Esophagus (tissue), 2 donors: Measurements from ENCODE around the gene RSPH10B2. TPM values are rescaled to one million over a fixed set of nuclear protein-coding genes. Genes with fewer than 3 reads are reported as not detected.
"Not testable (repeated sequence)": the region's sequence is repeated elsewhere in the genome, so short reads cannot be mapped to it uniquely, and the experiment has no call there.

Experiments
- H3K27ac ChIP-seq, 2 donors: one replicate each; pipeline ENCODE4 v1.5.1; 2013; ENCODE audit warnings: low read depth in 2 of 2, mild to moderate bottlenecking in 2 of 2, inconsistent platforms in 1 of 2, low read length in 1 of 2, moderate library complexity in 1 of 2
- H3K27me3 ChIP-seq, 2 donors: one replicate each; pipeline ENCODE4 v1.6.1; 2013; ENCODE audit warnings: low read length in 2 of 2, control low read depth in 1 of 2, mild to moderate bottlenecking in 1 of 2; ENCODE audit not compliant: insufficient read depth in 2 of 2, control insufficient read depth in 1 of 2
- H3K36me3 ChIP-seq, 2 donors: one replicate each; pipeline ENCODE4 v1.6.1; 2013; ENCODE audit warnings: low read length in 1 of 2; ENCODE audit not compliant: control insufficient read depth in 2 of 2, insufficient read depth in 2 of 2
- H3K4me1 ChIP-seq, 2 donors: one replicate each; pipeline ENCODE4 v1.6.1; 2013; ENCODE audit warnings: low read length in 1 of 2; ENCODE audit not compliant: control insufficient read depth in 2 of 2, insufficient read depth in 2 of 2
- H3K4me3 ChIP-seq, 2 donors: one replicate each; pipeline ENCODE4 v1.5.1; 2013; ENCODE audit warnings: low read length in 2 of 2, mild to moderate bottlenecking in 2 of 2, low read depth in 1 of 2, moderate library complexity in 1 of 2
- H3K9me3 ChIP-seq, 2 donors: one replicate each; pipeline ENCODE4 v1.6.1; 2013; ENCODE audit warnings: mild to moderate bottlenecking in 2 of 2, low read depth in 1 of 2, low read length in 1 of 2, moderate library complexity in 1 of 2; ENCODE audit not compliant: control insufficient read depth in 2 of 2, insufficient read depth in 1 of 2
- WGBS, 2 donors: extraction: QIAGEN DNeasy Blood & Tissue Kit; methylation state at CpG; one replicate each; pipeline ENCODE4 v1.1.7; 2013; 5-methylcytosine and 5-hydroxymethylcytosine counted together
- polyA plus RNA-seq, 2 donors: library from polyadenylated mRNA; stranded (reverse); fragments of 200-250 nt; gene quantifications; one replicate each; pipeline ENCODE4 v1.2.3, GENCODE V29; 2013
- donor health status: healthy with polysubstance abuse.
- donor health status: Bipolar disorder and iron deficiency.

The RSPH10B2 gene
- polyA plus RNA-seq, 2 donors: 0.04 to 0.10 TPM

DNA sequence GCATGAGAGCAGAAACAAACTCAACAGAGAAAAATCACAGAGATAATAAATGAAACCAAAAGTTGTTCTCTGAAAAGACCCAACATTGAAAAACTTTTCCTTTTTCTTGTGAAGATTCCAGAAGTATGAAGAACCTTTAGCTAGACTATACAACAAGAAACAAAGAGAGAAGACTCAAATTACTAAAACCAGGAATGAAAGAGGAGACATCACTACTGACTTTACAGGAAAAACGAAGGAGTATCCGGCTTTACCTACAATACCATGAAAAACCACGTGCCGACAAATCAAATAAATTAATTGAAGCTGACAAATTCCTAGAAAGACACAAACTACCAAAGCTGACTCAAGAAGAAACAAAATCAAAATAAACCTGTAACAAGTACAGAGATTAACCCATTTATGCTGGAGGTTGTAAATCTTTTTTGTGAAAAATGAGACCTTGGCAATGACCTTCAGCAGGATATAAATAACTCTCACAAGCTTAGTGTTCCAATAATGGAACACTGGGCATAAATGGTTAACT, 53.6 kb downstream of the RSPH10B2 start:
- not testable (repeated sequence) for H3K36me3 ChIP-seq, H3K27ac ChIP-seq, H3K4me1 ChIP-seq, H3K27me3 ChIP-seq, H3K4me3 ChIP-seq, H3K9me3 ChIP-seq
- 75% methylated on average over 1 of the region's 4 CpGs; no CpG with 5 or more reads in 1 of the 2 donors for WGBS, 2 donors

DNA sequence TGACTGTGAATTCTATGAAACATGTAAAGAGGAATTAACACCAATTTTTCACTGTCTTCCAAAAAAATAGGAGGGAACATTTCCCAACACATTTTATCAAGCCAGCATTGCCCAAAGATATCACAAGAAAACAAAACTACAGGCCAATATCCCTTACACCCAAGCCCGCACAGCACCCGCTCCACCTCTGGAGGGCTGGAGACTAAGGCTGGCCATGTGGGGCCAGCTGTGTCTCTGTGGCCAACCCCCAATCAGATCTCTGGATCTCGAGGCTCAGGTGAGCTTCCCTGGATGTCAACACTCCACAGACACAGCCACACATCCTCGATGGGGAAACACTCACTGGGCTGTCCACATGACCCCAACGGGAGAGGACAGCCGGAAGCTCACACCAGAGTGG, 54.1 kb downstream of the RSPH10B2 start:
- not testable (repeated sequence) for H3K27ac ChIP-seq, H3K4me1 ChIP-seq, H3K9me3 ChIP-seq, H3K4me3 ChIP-seq, H3K36me3 ChIP-seq, H3K27me3 ChIP-seq
- 78 to 92% methylated on average over 3 to 4 of the region's 6 CpGs for WGBS, 2 donors

DNA sequence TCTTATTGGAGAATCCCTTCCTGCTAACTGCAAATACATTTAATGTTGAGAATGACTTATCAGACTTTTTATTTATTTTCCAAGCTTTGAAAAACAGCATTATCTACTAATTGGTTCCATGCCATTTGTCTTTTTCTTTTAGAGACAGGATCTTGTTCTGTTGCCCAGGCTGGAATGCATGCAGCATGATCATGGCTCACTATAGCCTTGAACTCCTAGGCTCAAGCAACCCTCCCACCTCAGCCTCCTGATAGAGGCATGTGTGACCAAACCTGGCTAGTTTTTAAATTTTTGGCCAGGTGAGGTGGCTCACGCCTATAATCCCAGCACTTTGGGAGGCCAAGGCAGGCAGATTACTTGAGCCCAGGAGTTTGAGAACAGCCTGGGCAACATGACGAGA, 59.1 kb downstream of the RSPH10B2 start:
- H3K27ac ChIP-seq, H3K4me3 ChIP-seq, H3K9me3 ChIP-seq, H3K36me3 ChIP-seq, H3K27me3 ChIP-seq, H3K4me1 ChIP-seq: not testable (repeated sequence)
- 97 to 100% methylated on average over 1 to 2 of the region's 2 CpGs for WGBS, 2 donors

DNA sequence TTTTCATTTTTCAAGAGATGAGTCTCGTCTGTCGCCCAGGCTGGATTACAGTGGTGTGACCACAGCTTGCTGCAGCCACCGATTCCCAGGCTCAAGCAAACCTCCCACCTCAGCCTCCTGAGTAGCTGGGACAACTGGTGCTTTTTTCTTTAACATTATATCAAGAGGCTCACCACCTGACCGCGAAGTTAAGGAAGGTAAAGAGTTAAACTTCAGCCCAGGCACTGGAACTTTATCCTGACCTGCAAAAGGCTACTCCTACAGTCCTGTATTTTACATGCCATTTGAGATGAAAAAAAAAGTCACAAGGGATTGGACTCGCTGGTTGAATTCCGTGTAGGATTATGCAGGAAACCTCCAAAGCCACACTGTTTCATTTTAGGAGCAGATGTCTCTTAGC, 61.6 kb downstream of the RSPH10B2 start:
- not testable (repeated sequence) for H3K27ac ChIP-seq, H3K27me3 ChIP-seq, H3K4me3 ChIP-seq, H3K9me3 ChIP-seq, H3K36me3 ChIP-seq, H3K4me1 ChIP-seq
- WGBS, 2 donors: 92 to 94% methylated on average over 6 to 7 of the region's 7 CpGs

DNA sequence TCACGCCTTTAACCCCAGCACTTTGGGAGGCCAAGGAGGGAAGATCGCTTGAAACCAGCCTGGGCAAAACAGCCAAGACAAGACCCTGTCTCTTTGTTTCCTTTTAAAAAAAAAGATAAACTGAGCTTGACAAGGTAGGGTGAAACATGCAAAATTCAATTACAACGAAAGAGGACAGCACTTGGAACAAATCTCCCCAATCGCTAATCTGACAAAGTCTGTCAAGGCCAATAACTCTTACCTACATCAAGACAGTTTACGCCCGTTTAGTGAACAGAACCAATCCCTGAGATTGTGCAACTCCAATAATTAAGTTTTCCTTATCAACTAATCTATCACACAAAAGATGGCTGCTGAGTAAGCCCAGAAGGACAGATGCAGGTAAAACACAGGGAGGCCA, 67.7 kb downstream of the RSPH10B2 start:
- H3K4me1 ChIP-seq, H3K36me3 ChIP-seq, H3K9me3 ChIP-seq, H3K27me3 ChIP-seq, H3K4me3 ChIP-seq, H3K27ac ChIP-seq: not testable (repeated sequence)
- 88 to 89% methylated on average over 6 of the region's 6 CpGs for WGBS, 2 donors

DNA sequence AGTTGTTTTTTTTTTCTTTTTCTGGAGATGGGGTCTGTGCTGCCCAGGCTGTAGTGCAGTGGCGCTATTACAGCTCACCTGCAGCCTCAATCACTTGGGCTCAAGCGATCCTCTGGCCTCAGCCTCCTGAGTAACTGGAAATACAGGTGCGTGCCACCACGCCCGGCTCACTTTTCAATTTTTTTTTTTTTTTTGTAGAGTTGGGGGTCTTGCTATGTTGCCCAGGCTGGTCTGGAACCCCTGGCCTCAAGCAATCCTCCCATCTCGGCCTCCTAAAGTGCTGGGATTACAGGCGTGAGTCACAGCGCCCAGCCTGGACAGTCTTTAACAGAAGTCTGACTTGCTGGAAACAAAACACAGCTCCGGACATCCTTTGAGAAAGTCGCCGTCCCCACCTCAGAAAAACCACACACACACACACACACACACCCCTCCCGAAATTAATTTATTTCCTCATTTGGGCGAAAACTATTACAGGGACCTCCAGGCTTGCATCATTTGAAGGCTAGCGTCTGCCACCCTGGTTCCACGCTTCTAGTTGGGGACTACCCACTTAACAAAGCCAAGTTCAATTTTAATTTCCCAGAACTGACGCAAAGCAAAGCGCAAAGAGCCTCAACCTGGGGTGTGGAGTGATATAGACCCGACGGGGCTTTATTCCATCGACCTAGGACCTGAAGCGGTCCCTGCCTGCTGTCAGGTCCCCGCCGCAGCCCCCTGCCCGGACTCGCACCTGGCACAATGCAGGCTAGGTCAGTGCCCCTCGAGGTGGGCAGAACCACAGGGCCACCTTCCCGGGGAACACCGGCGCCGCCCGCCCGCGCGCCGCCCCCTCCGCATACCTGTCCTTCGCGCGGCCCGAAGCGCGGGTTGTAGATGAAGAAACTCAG, 71.6 kb downstream of the RSPH10B2 start:
- not testable (repeated sequence) for H3K36me3 ChIP-seq, H3K27me3 ChIP-seq, H3K4me1 ChIP-seq, H3K9me3 ChIP-seq, H3K27ac ChIP-seq
- WGBS, 2 donors: 33 to 40% methylated on average over 7 to 10 of the region's 42 CpGs
- H3K4me3 ChIP-seq: peak overlapping the region in 1 of 2 donors; percentile 55

DNA sequence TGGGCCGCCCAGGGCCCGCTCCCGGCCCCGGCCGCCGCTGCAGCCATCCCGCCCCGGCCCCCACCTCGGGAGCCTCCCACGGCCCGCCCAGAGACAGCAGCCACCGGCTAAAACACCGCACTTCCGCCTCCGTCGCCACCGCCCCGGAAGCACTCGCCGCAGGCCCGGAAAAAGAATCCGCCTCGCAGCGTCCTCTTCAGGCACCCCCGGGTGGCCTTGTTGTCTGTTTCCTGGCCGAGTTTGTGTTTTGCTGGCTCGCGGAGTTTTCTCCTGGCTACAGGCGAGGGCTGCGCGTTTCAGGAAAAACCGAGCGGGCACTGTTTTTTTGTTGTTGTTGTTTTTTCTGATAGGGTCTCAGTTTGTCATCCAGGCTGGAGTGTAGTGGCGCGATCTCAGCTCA, 72.2 kb downstream of the RSPH10B2 start, which contains the start of gene CCZ1B:
TSS of gene CCZ1B (minus strand) at position 125 of the 400 bp plus-strand sequence. CDS start at position 47, 78 bp downstream.
- WGBS, 2 donors: 2% methylated on average over 22 to 26 of the region's 35 CpGs
- H3K4me1 ChIP-seq, H3K27me3 ChIP-seq, H3K9me3 ChIP-seq, H3K36me3 ChIP-seq: not testable (repeated sequence)
- peak within 1 kb of the TSS; percentile 48 to 55 for H3K4me3 ChIP-seq
- peak within 1 kb of the TSS; percentile 68 to 70 for H3K27ac ChIP-seq

DNA sequence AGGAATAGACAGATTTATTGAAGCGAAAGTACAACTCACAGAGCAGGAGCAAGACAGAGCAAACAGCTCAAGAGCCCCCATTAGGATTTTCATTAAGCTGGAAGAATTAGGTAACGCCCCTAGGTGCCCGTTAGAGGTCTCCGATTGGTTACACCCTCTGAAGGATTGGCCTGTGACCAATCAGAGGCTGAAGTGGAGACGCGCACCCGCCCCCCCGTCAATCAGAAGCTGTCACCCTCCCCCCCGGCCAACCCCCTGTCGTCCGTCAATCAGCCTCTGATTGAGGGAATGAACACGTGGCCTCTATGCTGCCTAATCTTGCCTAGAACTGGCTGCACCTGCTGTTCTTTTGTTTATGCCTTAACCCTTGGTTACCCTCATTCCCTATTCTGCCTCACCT, 73.3 kb downstream of the RSPH10B2 start:
- H3K36me3 ChIP-seq, H3K9me3 ChIP-seq, H3K4me1 ChIP-seq, H3K27ac ChIP-seq, H3K4me3 ChIP-seq, H3K27me3 ChIP-seq: not testable (repeated sequence)
- 67 to 72% methylated on average over 1 to 12 of the region's 12 CpGs for WGBS, 2 donors

DNA sequence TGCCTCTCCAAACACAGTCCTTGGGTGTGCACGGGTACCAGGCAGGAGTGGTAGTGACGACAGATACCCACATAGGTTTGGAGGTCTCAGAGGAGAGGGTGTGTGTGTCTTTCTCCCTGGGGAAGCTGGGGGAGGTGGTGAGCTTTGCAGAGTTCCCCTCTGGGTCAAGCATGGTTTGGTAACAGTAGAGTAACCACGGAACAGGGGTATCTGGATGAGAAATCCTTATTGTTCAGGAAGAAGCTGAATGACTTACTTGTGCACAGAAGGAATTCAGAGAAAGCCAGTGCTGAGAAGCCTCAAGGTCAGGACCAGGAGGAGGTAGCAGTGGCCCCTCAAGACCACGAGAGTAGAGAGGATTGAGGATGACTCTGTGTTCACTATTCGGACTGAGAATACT, 75.7 kb downstream of the RSPH10B2 start:
- H3K36me3 ChIP-seq, H3K9me3 ChIP-seq, H3K27me3 ChIP-seq, H3K4me1 ChIP-seq, H3K27ac ChIP-seq, H3K4me3 ChIP-seq: not testable (repeated sequence)
- WGBS, 2 donors: 60 to 63% methylated on average over 3 of the region's 5 CpGs

DNA sequence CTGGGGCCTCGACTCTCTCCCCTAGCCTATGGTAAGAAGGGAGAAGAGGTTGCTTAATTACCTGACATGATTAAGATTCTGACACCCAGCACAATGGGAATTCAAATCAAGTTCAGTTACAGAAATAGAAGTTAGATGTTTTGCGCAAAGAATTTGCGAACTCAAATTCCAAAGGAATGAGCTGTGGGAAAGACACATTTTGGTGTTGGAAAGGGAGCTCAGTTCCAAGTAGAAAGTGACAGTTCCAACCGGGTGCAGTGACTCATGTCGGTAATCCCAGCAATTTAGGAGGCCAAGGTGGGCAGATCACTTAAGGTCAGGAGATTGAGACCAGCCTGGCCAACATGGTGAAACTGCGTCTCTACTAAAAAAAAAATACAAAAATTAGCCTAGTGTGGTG, 76.1 kb downstream of the RSPH10B2 start:
- H3K4me1 ChIP-seq, H3K9me3 ChIP-seq, H3K36me3 ChIP-seq, H3K27ac ChIP-seq, H3K27me3 ChIP-seq, H3K4me3 ChIP-seq: not testable (repeated sequence)
- 73 to 81% methylated on average over 6 of the region's 6 CpGs for WGBS, 2 donors
